KMS-11 (cell line): Measurements from ENCODE around the gene TRIM8.

ENCODE experiments used
- H2AFZ ChIP-seq: fragments of 200-600 bp; sonication (generic); 2 replicates; pipeline ENCODE4 v1.6.1; 2016; ENCODE audit warnings: antibody characterized with exemption, mixed run types, low read depth
- H3K27ac ChIP-seq: fragments of 200-600 bp; sonication (generic); 2 replicates; pipeline ENCODE4 v1.6.1; 2016; ENCODE audit warnings: mild to moderate bottlenecking, mixed run types
- H3K27me3 ChIP-seq: fragments of 200-600 bp; sonication (generic); 2 replicates; pipeline ENCODE4 v1.6.1; 2017; ENCODE audit warnings: mild to moderate bottlenecking, low read depth, mixed run types, moderate library complexity; ENCODE audit not compliant: insufficient read depth
- H3K36me3 ChIP-seq: fragments of 200-600 bp; sonication (generic); 2 replicates; pipeline ENCODE4 v1.6.1; 2017; ENCODE audit warnings: mild to moderate bottlenecking, mixed run types; ENCODE audit not compliant: insufficient read depth
- H3K4me1 ChIP-seq: fragments of 200-600 bp; sonication (generic); 2 replicates; pipeline ENCODE4 v1.6.1; 2016; ENCODE audit warnings: mild to moderate bottlenecking, low read depth, mixed run types; ENCODE audit not compliant: poor library complexity, severe bottlenecking
- H3K4me2 ChIP-seq: fragments of 200-600 bp; sonication (generic); 2 replicates; pipeline ENCODE4 v1.7.0; 2016; ENCODE audit warnings: mild to moderate bottlenecking, mixed run types
- H3K4me3 ChIP-seq: fragments of 200-600 bp; sonication (generic); IDR thresholded peaks from 2 replicates; pipeline ENCODE4 v1.6.1; 2017; ENCODE audit warnings: low read depth, low read length, mixed read lengths; ENCODE audit not compliant: insufficient read depth
- H3K79me2 ChIP-seq: fragments of 200-600 bp; sonication (generic); 2 replicates; pipeline ENCODE4 v1.6.1; 2016; ENCODE audit warnings: low read depth, mixed run types; ENCODE audit not compliant: insufficient read depth
- H3K9ac ChIP-seq: fragments of 200-600 bp; sonication (generic); 2 replicates; pipeline ENCODE4 v1.6.1; 2016; ENCODE audit warnings: mild to moderate bottlenecking, mixed run types
- H4K20me1 ChIP-seq: fragments of 200-600 bp; sonication (generic); 2 replicates; pipeline ENCODE4 v1.6.1; 2016; ENCODE audit warnings: mild to moderate bottlenecking, mixed run types; ENCODE audit not compliant: insufficient read depth
- TF ChIP-seq, protein P1 (sequence below): fragments of 200-600 bp; sonication (generic); conservative IDR thresholded peaks from 2 replicates; pipeline ENCODE4 v1.6.1; 2017; ENCODE audit warnings: low read depth, mild to moderate bottlenecking, antibody characterized with exemption, low read length, moderate library complexity, mixed read lengths

The TRIM8 gene

DNA sequence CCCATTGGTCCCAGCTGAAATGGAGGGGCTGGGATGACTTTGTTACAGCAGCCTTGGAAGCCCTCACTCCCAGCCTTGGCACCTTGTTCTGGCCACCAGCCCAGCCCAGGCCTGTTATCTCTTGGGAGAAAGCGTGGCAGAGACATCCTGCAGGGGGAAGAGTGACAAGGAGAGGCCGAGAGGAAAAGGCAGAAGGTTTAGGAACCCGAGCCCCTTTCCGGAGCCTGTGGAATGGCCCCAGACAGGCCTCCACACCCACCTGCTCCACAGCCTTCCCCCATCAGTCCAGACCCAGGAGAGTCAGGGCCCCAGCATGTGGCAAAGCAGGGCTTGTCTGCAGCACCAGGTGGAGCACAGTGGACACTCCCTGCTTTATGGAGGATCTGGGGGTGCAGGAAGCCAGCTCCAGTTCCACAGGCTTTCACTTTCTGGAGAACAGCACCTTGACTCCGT, 24.1 kb upstream of the TRIM8 start:
- Histone ChIP-seq H3K27ac (no peak overlapping the region), H3K9ac (no peak overlapping the region), H3K4me2 (no peak overlapping the region), H3K36me3 (no peaks in the 10 kb centered on the region), H3K4me3 (no peak overlapping the region), H3K79me2 (no peaks in the 10 kb centered on the region), H2AFZ (no peak overlapping the region), H3K27me3 (no peaks in the 10 kb centered on the region), H3K4me1 (no peaks in the 10 kb centered on the region), H4K20me1 (no peaks in the 10 kb centered on the region)
- TF ChIP-seq, protein P1, sequence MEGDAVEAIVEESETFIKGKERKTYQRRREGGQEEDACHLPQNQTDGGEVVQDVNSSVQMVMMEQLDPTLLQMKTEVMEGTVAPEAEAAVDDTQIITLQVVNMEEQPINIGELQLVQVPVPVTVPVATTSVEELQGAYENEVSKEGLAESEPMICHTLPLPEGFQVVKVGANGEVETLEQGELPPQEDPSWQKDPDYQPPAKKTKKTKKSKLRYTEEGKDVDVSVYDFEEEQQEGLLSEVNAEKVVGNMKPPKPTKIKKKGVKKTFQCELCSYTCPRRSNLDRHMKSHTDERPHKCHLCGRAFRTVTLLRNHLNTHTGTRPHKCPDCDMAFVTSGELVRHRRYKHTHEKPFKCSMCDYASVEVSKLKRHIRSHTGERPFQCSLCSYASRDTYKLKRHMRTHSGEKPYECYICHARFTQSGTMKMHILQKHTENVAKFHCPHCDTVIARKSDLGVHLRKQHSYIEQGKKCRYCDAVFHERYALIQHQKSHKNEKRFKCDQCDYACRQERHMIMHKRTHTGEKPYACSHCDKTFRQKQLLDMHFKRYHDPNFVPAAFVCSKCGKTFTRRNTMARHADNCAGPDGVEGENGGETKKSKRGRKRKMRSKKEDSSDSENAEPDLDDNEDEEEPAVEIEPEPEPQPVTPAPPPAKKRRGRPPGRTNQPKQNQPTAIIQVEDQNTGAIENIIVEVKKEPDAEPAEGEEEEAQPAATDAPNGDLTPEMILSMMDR: no peak

DNA sequence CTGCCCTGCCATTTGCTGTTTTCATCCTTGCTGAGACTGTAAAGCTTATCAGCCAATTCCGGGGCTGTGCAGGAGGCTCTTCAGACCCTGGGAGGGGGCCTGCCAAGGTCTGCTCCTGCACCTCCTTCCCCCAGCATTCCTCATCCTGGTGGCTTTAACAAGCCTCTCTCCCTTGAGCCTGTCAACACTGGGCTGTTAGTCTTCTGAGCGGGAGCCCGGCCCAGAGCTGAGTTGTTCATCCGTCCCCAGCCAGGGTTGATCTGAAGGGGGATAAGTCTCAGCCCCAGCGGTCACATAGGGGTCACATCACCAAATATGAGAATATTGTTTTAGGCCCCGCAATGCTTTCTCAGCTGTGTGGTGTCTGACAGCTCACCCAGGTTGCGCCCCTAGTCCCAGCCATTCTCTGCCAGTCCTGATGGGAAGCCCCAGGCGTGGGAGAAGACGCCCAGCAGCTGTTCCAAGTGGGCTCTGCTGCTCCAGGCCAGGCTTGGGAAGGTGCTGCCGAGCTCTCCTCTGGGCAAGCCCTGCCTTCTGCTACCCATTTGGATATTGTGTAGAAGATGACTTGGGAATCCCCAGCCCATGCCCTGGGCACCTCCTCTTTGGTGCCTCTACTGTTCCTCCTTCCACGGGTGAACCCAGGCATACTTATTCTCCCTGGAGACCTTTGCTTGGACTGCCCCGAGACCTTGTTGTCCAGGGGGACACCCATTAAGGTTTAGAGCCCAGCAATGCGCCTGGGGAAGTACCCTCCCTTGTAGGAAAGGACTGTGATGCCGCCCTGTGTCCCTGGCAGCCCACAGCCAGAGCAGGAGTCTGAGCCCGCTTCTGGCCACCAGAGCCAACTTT, 23.5 kb upstream of the TRIM8 start:
- Histone ChIP-seq H3K27ac (no peak overlapping the region), H3K79me2 (no peaks in the 10 kb centered on the region), H3K4me1 (no peaks in the 10 kb centered on the region), H3K27me3 (no peaks in the 10 kb centered on the region), H3K4me3 (no peak overlapping the region), H2AFZ (no peak overlapping the region), H4K20me1 (no peaks in the 10 kb centered on the region), H3K9ac (no peak overlapping the region), H3K36me3 (no peaks in the 10 kb centered on the region), H3K4me2 (no peak overlapping the region)
- TF ChIP-seq, protein P1: no peak

DNA sequence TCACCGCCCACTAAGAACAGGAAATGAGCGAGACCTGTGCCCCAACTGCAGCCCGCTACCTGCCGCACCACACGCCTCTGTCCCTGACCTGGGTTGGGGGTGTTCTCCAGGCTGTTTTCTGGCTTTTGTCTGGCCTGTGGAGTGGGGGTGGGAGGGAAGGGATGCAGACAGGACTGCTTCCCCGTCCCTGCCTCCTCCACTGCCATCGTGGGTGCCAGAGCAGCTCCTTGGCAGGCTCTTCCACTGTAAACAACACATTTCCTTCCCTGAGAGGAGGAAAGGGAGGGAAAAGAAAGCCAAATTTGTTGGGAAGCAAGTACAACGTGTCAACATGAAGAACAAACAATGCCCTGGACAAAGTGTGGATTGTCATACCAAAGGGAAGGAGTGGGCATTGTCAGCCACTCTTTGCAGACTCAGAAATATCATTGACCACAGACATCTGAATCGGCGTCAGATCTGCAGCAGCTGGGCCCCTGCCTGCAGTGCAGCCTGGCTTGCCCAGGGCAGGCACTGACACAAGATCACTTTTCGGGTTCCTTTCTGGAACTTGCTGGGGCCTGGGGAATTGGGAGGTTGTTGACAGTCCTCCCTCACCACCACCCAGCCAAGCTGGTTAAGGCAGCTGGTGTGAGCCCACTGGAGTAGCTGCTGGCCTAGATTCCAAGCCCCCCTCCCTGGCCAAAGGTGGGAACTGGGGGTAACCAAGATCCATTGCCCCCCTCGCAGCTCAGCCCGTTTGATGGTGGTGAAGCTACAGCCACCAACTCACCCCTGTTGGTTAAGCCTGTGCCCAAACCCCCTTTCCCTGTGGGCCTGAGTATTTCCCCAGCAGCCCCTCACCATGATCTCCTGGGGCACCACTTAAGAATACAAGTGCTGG, 22.6 kb upstream of the TRIM8 start:
- Histone ChIP-seq H2AFZ (no peak overlapping the region), H3K36me3 (no peaks in the 10 kb centered on the region), H4K20me1 (no peaks in the 10 kb centered on the region), H3K79me2 (no peaks in the 10 kb centered on the region), H3K4me3 (no peak overlapping the region), H3K4me2 (no peak overlapping the region), H3K27ac (no peak overlapping the region), H3K9ac (no peak overlapping the region), H3K4me1 (no peaks in the 10 kb centered on the region), H3K27me3 (no peaks in the 10 kb centered on the region)
- TF ChIP-seq, protein P1: no peak

DNA sequence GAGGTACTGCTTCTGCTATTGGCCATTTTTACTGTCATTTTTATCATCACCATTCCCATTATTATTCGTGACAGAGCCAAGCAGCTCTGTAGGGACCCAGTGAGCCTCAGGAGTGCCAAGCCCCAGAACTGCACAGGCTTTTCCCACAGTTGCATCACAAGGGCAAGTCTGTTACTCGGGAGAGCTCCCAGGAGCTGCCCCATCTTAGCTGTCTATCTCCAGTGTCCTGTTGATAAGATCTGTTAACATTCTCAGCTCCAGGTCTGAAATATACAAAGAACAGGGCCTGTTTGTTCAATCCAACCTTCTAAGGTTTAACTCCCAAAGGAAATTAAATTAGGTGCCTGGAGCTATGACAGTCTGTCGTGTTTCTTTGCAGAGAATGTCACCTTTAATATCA, 20.2 kb upstream of the TRIM8 start:
- Histone ChIP-seq H3K4me2 (no peak overlapping the region), H3K4me1 (no peaks in the 10 kb centered on the region), H3K79me2 (no peaks in the 10 kb centered on the region), H3K36me3 (no peaks in the 10 kb centered on the region), H3K9ac (no peak overlapping the region), H3K27ac (no peak overlapping the region), H2AFZ (no peak overlapping the region), H3K4me3 (no peak overlapping the region), H4K20me1 (no peaks in the 10 kb centered on the region), H3K27me3 (no peaks in the 10 kb centered on the region)
- TF ChIP-seq, protein P1: no peak
